Stimulated activated CD8-positive, alpha-beta memory T cell treated with anti-CD3 and anti-CD28 coated beads, Interleukin-2, amount 100 ng/mL, for 48 hours (primary cell): ENCODE data around the gene CHAC1.

Experiments used
- DNase-seq, 2 donors: peaks; one replicate each; pipeline ENCODE4 v3.0.0-alpha.2; 2020; ENCODE audit warnings: low read depth in 2 of 2

Gene CHAC1

DNA sequence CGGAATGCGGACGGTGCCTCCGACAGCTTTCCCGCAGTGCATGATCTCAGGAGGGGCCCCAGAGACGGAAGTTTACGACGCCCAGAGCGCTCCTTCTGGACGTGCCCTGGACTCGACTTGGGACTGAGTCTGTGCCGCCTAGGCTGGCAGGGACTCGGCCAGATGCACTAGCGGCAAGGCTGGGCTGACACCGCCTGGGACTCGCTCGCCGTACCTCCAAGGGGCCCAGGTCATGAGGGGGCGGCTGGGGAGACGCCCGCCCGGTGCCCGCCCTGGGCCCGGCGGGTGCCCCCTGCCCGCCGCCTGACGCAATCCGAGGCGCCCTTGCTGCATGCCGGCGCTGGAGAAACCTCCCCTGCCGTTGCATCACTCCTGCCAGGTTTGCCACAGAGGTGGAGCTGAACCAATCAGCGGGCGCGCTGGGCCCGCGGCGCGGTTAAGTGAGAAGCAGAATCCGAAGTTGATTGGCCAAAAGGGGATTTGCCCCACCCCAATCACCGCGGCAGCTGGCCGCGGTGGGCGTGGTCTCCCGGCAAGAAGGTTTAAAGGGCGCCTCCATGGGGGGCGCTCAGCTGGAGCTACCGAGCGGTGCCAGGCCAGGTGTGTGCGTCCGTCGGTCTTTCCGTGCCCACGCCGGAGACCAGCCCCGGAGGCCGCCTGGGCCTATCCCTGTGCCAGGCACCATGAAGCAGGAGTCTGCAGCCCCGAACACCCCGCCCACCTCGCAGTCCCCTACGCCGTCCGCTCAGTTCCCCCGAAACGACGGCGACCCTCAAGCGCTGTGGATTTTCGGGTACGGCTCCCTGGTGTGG is at the start of gene CHAC1:
Gene CHAC1 (plus strand): TSS at position 571 of the 812 bp plus-strand sequence. CDS start 113 bp downstream, at position 684.
- DNase-seq, result peak; percentile 92 to 95

GRCh38 chr15:40904552-40905201 is 48.6 kb upstream of the CHAC1 start:
- DNase-seq, result no peak

GRCh38 chr15:40906091-40906990 is 46.9 kb upstream of the CHAC1 start:
- DNase-seq, result peak; percentile 82 to 83

DNA sequence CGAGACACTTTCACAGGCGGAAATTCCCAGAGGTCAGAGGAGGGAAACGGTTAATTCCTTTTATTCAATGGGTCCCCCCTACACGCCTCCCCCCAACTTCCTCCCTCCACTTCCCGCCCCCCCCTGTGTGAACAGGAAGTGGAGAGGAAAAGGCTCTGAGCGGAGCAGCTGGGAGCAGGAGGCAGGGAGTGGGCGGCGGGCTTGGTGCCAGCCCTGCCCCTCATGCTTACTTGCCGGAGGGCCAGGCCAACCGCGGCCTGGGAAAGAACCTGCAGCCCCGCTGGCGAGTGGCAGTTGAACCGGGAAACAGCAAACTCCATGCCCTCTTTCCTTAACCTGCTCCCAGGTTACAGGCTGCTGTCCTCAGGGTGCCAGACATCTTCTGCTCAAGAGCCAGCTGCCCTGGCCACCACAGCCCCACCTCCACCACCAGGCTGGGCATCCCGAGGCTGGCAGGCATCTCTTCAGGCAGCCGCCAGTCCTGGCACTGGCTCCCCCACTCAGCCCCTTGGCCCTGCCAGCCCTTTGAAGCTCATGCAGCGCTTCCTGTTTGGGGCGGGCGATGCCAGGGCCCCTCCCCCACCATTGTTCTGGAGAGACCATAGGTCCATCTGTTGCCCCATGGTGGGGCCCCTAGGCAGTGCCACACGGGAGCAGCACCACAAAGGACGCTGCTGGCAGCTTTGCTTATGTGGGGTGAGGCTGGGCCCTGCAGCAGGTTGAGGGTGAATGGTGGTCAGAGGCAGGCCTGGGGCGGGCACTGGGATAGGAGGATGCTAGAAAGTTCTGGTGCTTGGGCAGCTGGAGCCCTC is 46.1 kb upstream of the CHAC1 start:
- peak in 1 of 2 donors; percentile 22 for DNase-seq

DNA sequence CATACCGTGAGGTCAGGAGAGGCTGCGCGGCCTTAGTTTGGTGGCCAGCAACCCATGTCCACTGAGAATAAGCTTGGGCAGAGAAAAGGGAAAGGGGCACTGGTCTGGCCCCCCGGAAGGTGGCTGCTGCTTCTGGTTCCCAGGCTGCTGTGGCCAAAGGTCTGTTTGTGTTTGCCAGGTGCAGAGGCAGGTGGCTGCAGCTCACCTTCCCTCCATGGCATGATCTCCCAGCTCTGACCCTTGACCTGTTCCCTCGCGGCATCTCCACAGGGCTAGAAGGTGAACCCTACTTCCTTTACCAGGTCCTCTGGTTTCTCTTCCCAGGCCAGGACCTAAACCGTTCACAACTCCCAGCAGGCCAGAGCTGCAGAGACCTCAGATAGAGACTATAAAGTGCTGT is 45.2 kb upstream of the CHAC1 start:
- DNase-seq, result no peak

GRCh38 chr15:40909662-40910630 is 43.3 kb upstream of the CHAC1 start:
- no peak for DNase-seq

DNA sequence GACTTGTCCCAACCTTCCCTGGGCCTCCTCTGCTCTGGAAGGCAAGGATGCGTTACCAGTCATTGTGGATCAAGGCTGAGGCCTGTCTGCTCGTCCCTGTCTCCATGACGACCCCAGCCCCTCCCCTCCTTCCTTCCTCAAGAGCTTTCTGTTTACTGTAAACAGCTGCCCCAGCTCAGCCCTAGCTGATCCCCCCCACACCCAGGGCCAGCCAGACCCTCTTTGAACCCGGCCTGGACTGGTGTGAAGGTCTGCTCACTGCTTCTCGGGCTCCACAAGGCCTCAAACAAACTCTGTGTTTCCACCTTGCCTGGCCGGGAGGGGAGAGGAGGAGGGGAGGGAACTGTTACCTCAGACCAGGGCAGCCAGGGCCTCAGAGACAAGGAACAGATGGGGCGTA is 42.1 kb upstream of the CHAC1 start:
- no peak for DNase-seq

GRCh38 chr15:40911693-40912092 is 41.6 kb upstream of the CHAC1 start:
- DNase-seq, result no peak

GRCh38 chr15:40912478-40912877 is 40.8 kb upstream of the CHAC1 start:
- no peak for DNase-seq

DNA sequence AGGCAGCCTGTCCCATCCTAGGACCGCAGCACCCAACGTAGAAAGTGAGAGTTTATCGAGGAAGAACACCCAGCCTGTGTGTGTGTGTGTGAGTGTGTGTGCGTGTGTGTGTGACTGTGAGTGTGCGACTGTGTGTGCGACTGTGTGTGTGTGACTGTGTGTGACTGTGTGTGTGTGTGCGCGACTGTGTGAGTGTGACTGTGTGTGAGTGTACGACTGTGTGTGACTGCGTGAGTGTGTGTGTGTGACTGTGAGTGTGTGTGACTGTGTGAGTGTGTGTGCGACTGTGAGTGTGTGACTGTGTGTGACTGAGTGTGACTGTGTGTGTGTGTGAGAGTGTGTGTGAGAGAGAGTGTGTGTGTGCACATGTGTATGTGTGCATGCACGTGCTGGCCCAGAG is 39.3 kb upstream of the CHAC1 start:
- DNase-seq, result no peak

- no peak for DNase-seq
These were observed 38.8 kb upstream of the CHAC1 start for GRCh38 chr15:40914486-40914885.

GRCh38 chr15:40915116-40915661 is 38.1 kb upstream of the CHAC1 start:
- no peak for DNase-seq

DNA sequence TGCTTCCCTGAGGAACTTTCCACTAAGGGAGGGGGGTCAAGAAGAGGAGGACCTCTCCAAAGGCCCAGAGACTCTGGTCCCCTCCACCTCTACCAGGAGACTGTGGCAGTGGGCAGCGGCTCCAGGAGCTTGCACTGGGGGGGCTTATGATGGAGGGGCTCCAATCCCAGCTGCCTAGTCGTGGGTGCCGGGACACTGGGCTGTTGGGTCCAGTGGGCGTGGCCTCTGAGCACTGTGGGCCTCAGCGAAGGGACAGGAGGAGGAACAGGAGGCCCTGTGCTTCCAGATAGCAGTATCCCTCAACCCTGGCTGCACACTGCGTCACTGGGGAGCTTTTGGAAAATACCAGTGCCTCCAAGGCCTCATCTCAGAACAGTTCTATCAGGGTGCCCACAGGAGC is 37.6 kb upstream of the CHAC1 start:
- no peak for DNase-seq

GRCh38 chr15:40917585-40917984 is 35.7 kb upstream of the CHAC1 start:
- DNase-seq, result no peak

- no peak for DNase-seq
These were observed 35.0 kb upstream of the CHAC1 start for GRCh38 chr15:40918146-40918798.

GRCh38 chr15:40918799-40919392 is 34.4 kb upstream of the CHAC1 start:
- no peak for DNase-seq

DNA sequence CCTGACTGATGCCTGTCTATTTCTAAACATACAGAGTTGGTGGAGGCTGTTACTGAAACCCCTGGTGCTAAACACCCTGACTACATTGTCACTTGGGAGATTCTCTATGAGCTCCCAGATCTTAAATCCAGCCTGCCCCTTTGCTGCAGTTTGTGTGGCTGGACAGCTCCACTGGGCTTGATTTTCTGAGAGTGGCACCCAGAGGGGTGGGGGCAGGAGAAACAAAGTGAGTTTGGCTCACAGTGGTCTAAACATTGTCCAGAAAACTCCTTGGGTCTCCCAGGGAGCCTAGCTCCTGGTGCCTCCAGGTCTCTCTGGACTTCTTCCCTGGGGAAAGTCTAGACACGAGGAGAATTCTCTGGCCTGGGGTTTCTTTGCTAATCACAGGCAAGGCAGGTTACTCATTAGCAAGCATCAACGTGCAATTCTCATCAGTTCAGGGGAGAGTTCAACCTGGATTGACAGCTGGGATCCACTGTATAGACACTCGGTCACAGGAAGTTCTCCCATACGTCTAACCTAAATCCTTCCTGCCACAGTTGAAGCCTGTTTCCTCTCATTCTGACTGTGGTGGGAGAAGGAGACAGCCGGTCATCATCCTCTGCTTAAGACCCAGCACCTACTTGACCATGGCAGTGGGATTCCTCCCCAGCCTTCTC is 31.2 kb upstream of the CHAC1 start:
- DNase-seq, result no peak

DNA sequence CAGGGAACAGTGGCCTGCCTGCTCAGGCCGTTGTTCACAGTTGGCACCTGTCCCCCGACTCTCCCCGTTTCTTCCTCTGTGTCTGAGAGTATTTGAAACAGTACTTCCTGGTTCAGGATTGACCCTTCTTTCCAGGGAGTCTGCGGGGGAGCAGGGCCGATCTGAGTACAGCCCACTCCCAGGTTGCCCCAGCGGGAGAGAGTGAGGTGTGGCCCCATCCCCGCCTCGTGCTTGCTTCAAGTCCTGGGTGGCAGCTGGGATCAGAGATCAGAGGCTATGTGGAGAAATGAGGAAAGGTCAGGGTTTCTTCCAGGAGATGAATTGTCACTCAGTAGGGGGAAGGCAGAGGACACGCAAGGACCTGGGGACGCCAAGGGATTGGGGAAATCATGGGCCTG is 30.7 kb upstream of the CHAC1 start:
- no peak for DNase-seq
